ENCODE measurements around the gene AVPR2. TPM values are rescaled to one million over a fixed set of nuclear protein-coding genes. Genes with fewer than 3 reads are reported as not detected.

AVPR2 gene
- total RNA-seq, 1 experiment from 2014 or later = not detected

GRCh38 chrX:153884590-153884989 lies 19.9 kb upstream of the AVPR2 start:
- peak overlapping the region; percentile 81 for H3K4me2 ChIP-seq (ENCODE audit: low read length)
- H3K27me3 ChIP-seq (ENCODE audit: low read length) = peaks cover 6% of the 10 kb centered on the region; the same call in 1 of the 2 replicates
- peak overlapping the region; percentile 63; the same call in 1 of the 2 replicates for H3K4me3 ChIP-seq (ENCODE audit: low read length)
- no peak overlapping the region for H3K9ac ChIP-seq (ENCODE audit: low read length)
- POLR2A ChIA-PET (ENCODE audit: unreplicated experiment) = no interaction called here
- BruUV-seq (replicated peaks) = no TSS peak
- H3F3A ChIP-seq (ENCODE audit: low read length, unreplicated experiment) = no peaks in the 10 kb centered on the region
- TF ChIP-seq EZH2 (IDR thresholded peaks at IDR 0.05; ENCODE audit: low read length, unreplicated experiment) (no peak), CTCF (conservative IDR thresholded peaks at IDR 0.05; ENCODE audit: low read depth, low read length) (peak; percentile 52)
- no peaks in the 10 kb centered on the region for H4K20me1 ChIP-seq (ENCODE audit: low read length)
- H3K4me1 ChIP-seq (ENCODE audit: insufficient read depth, low read length) = peaks cover 9% of the 10 kb centered on the region; the same call in 1 of the 2 replicates
- CTCF ChIA-PET = no interaction called here
- DNase-seq = peak; percentile 61
- peak; percentile 55 for ATAC-seq
- H3K9me2 ChIP-seq (replicated peaks; ENCODE audit: low read length) = no peaks in the 10 kb centered on the region
- no peaks in the 10 kb centered on the region for H3K9me3 ChIP-seq (ENCODE audit: low read length)
- intact Hi-C loops (cut with micrococcal nuclease) = no loop called here
- no peaks in the 10 kb centered on the region for H3K36me3 ChIP-seq (ENCODE audit: low read depth, low read length)
- H2AFZ ChIP-seq (ENCODE audit: low read length) = no peak overlapping the region
- no peaks in the 10 kb centered on the region for H3K79me2 ChIP-seq (ENCODE audit: low read length)
- no peak overlapping the region for H3K27ac ChIP-seq (ENCODE audit: low read length)

- no peaks in the 10 kb centered on the region for H3K36me3 ChIP-seq (ENCODE audit: low read depth, low read length)
- TF ChIP-seq EZH2 (IDR thresholded peaks at IDR 0.05; ENCODE audit: low read length, unreplicated experiment) (no peak), CTCF (conservative IDR thresholded peaks at IDR 0.05; ENCODE audit: low read depth, low read length) (no peak), EZH2phosphoT487 (IDR thresholded peaks at IDR 0.05; ENCODE audit: borderline replicate concordance, low read length) (no peak)
- intact Hi-C loops (cut with micrococcal nuclease) = no loop called here
- H3K9me3 ChIP-seq (ENCODE audit: low read length) = no peaks in the 10 kb centered on the region
- POLR2A ChIA-PET (ENCODE audit: unreplicated experiment) = no interaction called here
- no peaks in the 10 kb centered on the region for H4K20me1 ChIP-seq (ENCODE audit: low read length)
- no peaks in the 10 kb centered on the region for H3F3A ChIP-seq (ENCODE audit: low read length, unreplicated experiment)
- H3K4me1 ChIP-seq (ENCODE audit: insufficient read depth, low read length) = peaks cover 9% of the 10 kb centered on the region; the same call in 1 of the 2 replicates
- no TSS peak for BruUV-seq (replicated peaks)
- ATAC-seq = peak; percentile 30; the same call in 1 of the 2 replicates
- CTCF ChIA-PET = no interaction called here
- no peaks in the 10 kb centered on the region for H3K79me2 ChIP-seq (ENCODE audit: low read length)
- H2AFZ ChIP-seq (ENCODE audit: low read length) = peak overlapping the region; percentile 55; the same call in 1 of the 2 replicates
- H3K4me2 ChIP-seq (ENCODE audit: low read length) = peak overlapping the region; percentile 81
- no peaks in the 10 kb centered on the region for H3K9me2 ChIP-seq (replicated peaks; ENCODE audit: low read length)
- H3K9ac ChIP-seq (ENCODE audit: low read length) = 0 out of 2 replicates have a peak overlapping the region, but pooled peaks have one; percentile 29
- H3K4me3 ChIP-seq (ENCODE audit: low read length) = peak overlapping the region; percentile 63
- H3K27ac ChIP-seq (ENCODE audit: low read length) = no peak overlapping the region
- H3K27me3 ChIP-seq (ENCODE audit: low read length) = peaks cover 6% of the 10 kb centered on the region; the same call in 1 of the 2 replicates
- DNase-seq = no peak
Observed at GRCh38 chrX:153885208-153885787, 19.2 kb upstream of the AVPR2 start.
